GM23248 (cell line): ENCODE measurements around the gene EFCAB6.

ENCODE experiments used
- EZH2 ChIP-seq: fragments of 200-600 bp; sonication (generic); IDR thresholded peaks from 2 replicates; pipeline ENCODE4 v1.6.1; 2018; ENCODE audit warnings: antibody characterized with exemption, mild to moderate bottlenecking; ENCODE audit not compliant: insufficient read depth, poor library complexity, severe bottlenecking
- EZH2phosphoT487 ChIP-seq: fragments of 200-600 bp; sonication (generic); IDR thresholded peaks from 2 replicates; pipeline ENCODE4 v1.6.1; 2018; ENCODE audit warnings: antibody characterized with exemption, moderate library complexity, mild to moderate bottlenecking, low read depth; ENCODE audit not compliant: insufficient read depth

- TF ChIP-seq EZH2phosphoT487 (no peak), EZH2 (no peak)
These were observed 311.0 kb downstream of the EFCAB6 start for GRCh38 chr22:43500792-43501785.
